NCI-H1417 (cell line): ENCODE results near the gene SVIP.

Source experiments
- DNase-seq, 3 experiments: peaks; one replicate each; lab custom pipeline; 2025; lab: John Stamatoyannopoulos, UW

SVIP gene

GRCh38 chr11:22829231-22830081 lies at the start of gene SVIP:
SVIP (minus strand) TSS chr11:22829801; CDS start chr11:22829748, 53 bp downstream.
- DNase-seq = peak; percentile 94 to 99 (median 98)

DNA sequence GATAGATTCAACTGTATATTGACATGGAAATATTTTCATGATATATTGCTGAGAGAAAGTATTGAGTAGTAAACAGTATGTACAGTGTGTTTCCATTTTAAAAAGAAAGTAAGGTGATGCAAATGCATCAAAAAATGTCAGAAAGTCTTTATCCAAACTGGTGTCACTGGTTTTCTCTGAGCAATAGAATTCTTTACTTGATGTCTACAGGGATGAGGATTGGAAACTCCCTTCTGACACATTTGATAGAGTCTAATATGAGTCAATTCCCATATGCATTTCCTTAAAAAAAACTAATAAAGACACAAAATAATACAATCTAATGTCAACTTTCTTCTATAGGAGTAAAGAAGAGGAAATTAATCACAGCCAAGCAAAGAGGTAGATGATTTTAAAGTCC lies 49.0 kb upstream of the SVIP start:
- DNase-seq = no peak

DNA sequence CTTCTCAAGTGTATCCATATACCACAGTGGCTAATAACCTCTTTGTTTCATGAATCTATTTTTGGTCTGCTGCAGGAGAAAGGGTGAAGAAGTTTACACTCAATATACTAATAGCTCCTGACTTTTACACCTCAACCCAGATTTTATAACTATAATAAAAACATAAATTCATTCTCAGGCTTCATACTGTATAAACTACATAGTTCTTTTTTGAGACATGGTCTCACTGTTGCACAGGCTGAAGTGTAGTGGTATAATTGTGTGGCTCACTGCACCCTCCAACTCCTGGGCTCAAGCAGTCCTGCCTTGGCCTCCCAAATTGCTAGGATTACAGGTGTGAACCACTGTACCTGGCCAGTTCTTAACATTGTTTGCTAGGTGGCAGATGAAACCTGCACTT lies 48.4 kb upstream of the SVIP start:
- no peak for DNase-seq

GRCh38 chr11:22875869-22876473 lies 46.4 kb upstream of the SVIP start:
- peak; percentile 69 to 96 (median 95) for DNase-seq

DNA sequence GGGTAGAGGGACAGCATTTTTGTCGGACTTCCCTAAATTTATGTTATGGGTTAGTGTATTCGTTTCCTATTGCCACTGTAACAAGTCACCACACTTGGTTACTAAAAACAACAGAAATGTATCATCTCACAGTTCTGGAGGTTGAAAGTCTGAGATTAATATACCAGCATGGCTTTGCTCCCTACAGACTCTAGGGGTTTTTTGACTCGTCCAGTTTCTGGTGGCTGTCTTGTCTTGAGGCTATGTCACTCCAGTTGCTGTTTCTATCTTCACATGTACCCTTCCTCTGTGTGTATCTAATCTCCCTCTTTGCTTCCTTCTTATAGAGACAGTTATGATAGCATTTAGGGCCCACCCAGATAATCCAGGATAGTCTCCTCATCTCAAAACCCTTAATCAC lies 39.7 kb upstream of the SVIP start:
- no peak for DNase-seq

- no peak for DNase-seq
Observed at GRCh38 chr11:22860241-22860640, 30.6 kb upstream of the SVIP start, which contains the start of gene CCDC179. CCDC179 (minus strand) TSS chr11:22860474; CDS start chr11:22860421, 53 bp downstream.

GRCh38 chr11:22859756-22860155 lies 30.2 kb upstream of the SVIP start:
- no peak for DNase-seq

DNA sequence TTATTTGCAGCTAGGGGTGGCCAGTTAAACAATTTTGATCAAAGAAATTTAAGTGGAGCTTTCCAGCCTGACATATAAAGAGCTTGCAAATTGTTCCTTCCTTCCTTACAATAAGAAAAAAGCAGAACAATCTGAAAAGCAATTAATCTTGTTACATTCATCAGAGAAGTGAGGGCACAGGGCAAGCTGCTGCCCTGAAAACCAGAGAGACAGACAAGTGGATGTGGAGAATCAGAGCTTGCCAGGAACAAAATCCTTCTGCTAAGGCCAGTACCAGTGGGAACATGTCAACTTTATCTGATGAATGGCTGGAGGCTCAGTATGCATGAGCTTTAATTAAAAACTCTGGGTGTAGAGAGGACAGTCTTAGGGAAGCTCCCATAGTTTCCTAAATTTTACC lies 21.9 kb upstream of the SVIP start:
- DNase-seq = no peak

DNA sequence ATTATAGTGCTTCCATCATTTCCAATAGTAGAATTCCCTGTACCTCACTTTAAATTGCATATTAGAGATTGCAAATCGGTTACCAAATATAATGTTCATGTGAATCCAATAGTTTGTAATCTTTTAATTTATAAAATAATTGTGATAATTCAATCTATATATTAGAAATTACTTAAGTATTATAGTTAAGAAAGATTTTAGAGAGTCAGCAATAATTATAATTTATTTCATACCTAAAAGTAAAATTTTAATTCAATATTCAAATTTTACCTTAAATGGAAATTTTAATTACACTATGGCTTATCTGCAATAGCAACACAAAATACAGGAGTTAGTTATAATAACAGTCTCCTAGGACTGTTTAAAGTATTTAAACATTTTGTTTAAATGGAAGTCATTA lies 17.1 kb upstream of the SVIP start:
- DNase-seq = no peak

GRCh38 chr11:22832315-22833015 lies 2.9 kb upstream of the SVIP start:
- DNase-seq = no peak

- no peak for DNase-seq
Observed at GRCh38 chr11:22830082-22830414, 447 bp upstream of the SVIP start.

- DNase-seq = peak in 1 of 3 experiments; percentile 46
Observed at GRCh38 chr11:22828373-22828772, 1.2 kb downstream of the SVIP start.

DNA sequence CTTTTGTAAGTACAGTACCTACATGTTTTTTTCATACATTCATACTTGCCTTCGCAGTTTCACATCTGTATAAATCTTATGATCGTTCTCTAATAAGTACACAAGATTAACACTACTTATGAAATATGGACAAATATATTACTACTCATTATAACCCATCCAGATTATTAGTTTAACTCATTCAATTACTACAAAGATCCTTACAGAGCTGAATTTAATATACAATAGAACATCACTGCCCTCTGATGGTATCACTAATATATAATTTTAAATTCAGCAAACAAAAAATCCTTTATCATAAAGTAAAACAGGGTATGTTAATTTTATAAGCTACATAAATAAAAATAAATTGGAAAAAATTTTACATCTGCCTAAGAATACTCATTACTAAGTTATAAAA lies 7.4 kb downstream of the SVIP start:
- DNase-seq = no peak

DNA sequence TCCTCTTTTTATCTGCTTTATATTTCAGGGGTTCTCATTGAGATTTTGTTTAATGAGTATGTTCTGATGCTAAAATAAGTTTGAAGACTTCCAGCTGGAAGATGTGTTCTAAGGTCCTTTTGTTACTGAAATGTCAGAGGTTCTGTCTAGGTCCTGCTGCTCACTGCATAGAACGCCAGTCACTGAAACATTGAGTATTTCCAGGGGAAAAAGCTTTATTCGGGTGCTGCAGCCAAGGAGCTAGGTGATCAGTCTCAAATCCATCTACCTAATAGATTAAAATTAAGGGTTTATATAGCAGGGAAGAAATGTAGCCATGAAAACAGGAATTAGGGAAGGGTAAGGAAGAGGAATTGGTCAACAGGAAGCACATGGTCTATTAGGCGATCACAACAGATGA lies 19.7 kb downstream of the SVIP start:
- DNase-seq = no peak

DNA sequence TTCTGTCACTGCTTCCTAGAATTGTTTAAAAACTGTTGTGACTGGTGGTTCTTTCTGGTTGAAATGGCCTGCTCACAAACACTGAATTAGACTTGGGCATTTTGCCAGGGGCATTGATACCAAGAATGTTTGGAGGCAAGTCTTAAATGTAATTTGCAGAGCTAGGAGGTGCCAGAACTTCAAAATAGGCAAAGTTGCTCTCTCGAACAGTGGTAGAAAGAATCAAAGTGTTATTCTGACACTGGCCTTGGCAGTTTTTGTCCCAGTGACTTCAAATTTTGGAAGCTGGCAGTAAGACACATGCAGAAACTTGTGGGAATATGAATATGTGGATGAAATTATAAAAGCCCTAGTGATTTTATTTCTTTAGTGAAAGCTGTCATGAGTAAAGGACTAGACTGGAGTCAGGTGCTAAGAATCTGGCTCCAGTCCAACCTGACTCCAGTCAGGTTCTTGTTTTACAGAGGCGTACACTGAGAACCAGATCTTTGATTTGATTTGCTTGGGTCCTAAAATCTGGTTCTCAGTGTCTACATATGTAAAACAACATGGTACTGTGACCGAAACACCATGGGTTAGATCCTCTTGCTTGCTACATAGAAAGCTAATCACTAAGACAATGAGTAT lies 20.9 kb downstream of the SVIP start:
- DNase-seq = no peak

DNA sequence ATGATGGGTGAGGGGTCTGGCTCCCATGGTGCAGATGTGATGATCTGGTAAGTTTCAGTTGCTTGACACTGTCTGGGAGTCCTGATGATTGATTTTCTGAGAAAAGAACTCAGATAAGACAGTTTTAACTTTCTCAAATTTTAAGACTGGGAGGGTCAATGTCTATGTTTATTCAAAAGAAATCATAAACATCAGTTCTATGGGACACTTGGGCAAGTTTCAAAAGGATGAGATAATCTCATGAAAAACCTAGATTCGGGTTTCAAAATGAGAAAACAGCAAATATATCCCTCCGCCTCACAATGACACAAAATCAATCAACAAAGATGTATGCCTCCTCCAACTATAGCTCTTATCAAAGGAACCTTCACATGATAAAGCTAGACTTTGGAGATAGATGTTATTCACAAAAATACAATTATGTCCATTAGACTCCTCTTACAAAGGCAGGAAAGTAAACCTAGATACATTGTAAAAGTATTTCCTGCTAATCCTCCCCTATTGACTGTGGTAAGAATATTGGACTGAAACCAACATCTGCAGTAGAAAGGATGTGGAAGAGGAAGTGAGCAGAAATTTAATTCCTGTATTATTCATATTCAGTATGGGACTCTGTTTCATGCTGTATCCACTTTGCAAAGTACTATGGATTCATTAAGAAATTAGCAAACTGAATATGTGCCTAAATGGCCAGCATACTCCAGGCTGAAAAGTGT lies 21.6 kb downstream of the SVIP start:
- no peak for DNase-seq

- DNase-seq = no peak
Observed at GRCh38 chr11:22807391-22807790, 22.2 kb downstream of the SVIP start.

- no peak for DNase-seq
Observed at GRCh38 chr11:22802861-22803260, 26.7 kb downstream of the SVIP start.

DNA sequence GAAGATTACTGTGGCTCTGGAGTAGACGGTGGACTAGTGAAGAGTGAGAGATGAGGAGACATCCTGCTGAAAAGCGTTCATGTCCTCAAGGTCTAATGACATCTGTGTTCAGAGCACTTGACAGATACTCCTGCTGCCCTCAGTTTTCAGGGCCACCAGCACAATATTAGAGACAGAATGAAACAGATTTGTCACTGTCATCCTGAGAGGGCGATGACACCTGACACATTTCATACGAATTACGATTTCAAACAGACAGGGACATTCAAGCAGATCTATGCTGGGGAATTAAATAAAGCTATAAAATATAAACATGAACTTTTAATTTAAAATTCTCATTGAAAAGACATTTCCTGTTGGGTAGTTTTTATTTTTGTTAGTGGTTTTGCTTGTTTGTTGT lies 29.1 kb downstream of the SVIP start:
- DNase-seq = peak in 2 of 3 experiments; percentile 31 to 90

GRCh38 chr11:22798901-22799300 lies 30.7 kb downstream of the SVIP start:
- DNase-seq = peak in 2 of 3 experiments; percentile 6 to 62

DNA sequence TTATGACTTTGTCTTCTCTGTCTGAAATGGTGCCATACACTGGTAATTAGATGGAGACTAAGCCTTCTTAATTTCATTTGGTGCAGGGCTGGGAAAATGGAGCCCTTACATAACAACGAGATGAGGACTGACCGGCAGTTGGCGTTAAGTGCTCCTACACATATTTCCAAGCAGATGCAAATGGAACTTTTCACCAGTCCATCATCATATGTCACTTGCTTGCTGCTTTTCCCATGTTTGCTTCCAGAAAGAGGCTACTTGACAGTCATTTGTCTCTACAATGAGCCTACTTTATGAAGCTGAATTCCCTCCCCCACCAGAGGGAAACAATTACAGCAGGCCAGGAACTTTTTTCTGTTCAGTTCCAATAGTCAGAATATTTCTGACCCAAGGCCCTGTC lies 32.6 kb downstream of the SVIP start:
- peak in 2 of 3 experiments; percentile 8 to 96 for DNase-seq

- no peak for DNase-seq
Observed at GRCh38 chr11:22795914-22796313, 33.7 kb downstream of the SVIP start.
